Measurements from ENCODE around the gene CLCN4.

GRCh38 chrX:10246297-10246696, 89.5 kb downstream of the CLCN4 start:
- TF ChIP-seq CTCF (IDR thresholded peaks at IDR 0.05; ENCODE audit: borderline replicate concordance, extremely low read depth, low read length, poor library complexity, severe bottlenecking), result no peak
- TF ChIP-seq EZH2 (IDR thresholded peaks at IDR 0.05; ENCODE audit: borderline replicate concordance, low read depth, low read length, severe bottlenecking), result no peak

All from DND-41 (cell line).